K562 (cell line): Measurements from ENCODE around the gene MVP. TPM values are rescaled to one million over a fixed set of nuclear protein-coding genes. Genes with fewer than 3 reads are reported as not detected.

Source experiments
- ATF1 ChIP-seq, 2 experiments: fragments of 450-650 bp in 1 of 2; IDR thresholded peaks; 2 replicates each; pipeline ENCODE4 v1.6.1; 2016; ENCODE audit warnings: missing compliant biosample characterization in 1 of 2, missing genetic modification characterization in 1 of 2
- CREM ChIP-seq: IDR thresholded peaks from 2 replicates; pipeline ENCODE4 v1.6.1; 2014; ENCODE audit warnings: antibody characterized with exemption, low read depth
- KLF1 ChIP-seq: fragments of 450-650 bp; IDR thresholded peaks from 2 replicates; pipeline ENCODE4 v1.6.1; 2016; ENCODE audit warnings: missing genetic modification characterization, missing compliant biosample characterization
- PHF21A ChIP-seq: fragments of 450-650 bp; IDR thresholded peaks from 2 replicates; pipeline ENCODE4 v1.6.1; 2017; ENCODE audit warnings: low read depth, borderline replicate concordance
- SMC3 ChIP-seq: conservative IDR thresholded peaks from 2 replicates; pipeline ENCODE4 v1.6.1; 2011; ENCODE audit warnings: low read depth, low read length, improper control_type of control experiment; ENCODE audit not compliant: insufficient read depth
- SREBF2 ChIP-seq: sonication (generic); formaldehyde crosslinking; IDR thresholded peaks from 2 replicates; pipeline ENCODE4 v1.4.0; 2020; ENCODE audit warnings: mild to moderate bottlenecking, missing genetic modification reagents
- ZBED1 ChIP-seq: IDR thresholded peaks from 2 replicates; pipeline ENCODE4 v1.6.1; 2014
- ZC3H8 ChIP-seq: fragments of 450-650 bp; IDR thresholded peaks from 2 replicates; pipeline ENCODE4 v1.6.1; 2017
- ZNF146 ChIP-seq: IDR thresholded peaks from one replicate; pipeline ENCODE4 v1.6.1; 2018; ENCODE audit warnings: missing compliant biosample characterization; ENCODE audit not compliant: unreplicated experiment
- ZNF561 ChIP-seq: fragments of 450-650 bp; formaldehyde crosslinking; conservative IDR thresholded peaks from 2 replicates; pipeline ENCODE4 v1.4.0; 2020; ENCODE audit warnings: mild to moderate bottlenecking, moderate library complexity
- ZNF76 ChIP-seq: fragments of 250-450 bp; sonication (Bioruptor Pico); IDR thresholded peaks from 2 replicates; pipeline ENCODE4 v1.4.0; 2020; ENCODE audit warnings: mild to moderate bottlenecking, moderate library complexity, borderline replicate concordance
- polyA plus RNA-seq, 8 experiments: library from polyadenylated mRNA; depleted of rRNA in 4 of 8; stranded (reverse) in 5 of 8; unstranded in 3 of 8; fragments of >200 nt; fragmentation: Nextera tagmentation in 2 of 8; fragmentation: Illumina TruSeq in 1 of 8; extraction: Ambion mirVana in 2 of 8; extraction: Trizol in 1 of 8; gene quantifications; 2 replicates each; pipeline versions ENCODE4 v1.2.1 to v1.2.3, GENCODE V29; 2011 to 2014; ENCODE audit warnings: inconsistent platforms in 1 of 8, missing spikeins in 1 of 8
- total RNA-seq, 7 experiments: library from RNA; depleted of rRNA in 6 of 7; stranded (reverse); fragments of >200 nt in 6 of 7; fragmentation: Illumina TruSeq in 2 of 7; extraction: Trizol in 2 of 7; gene quantifications; 2 replicates each; pipeline versions ENCODE4 v1.2.1 to v1.2.3, GENCODE V29; 2011 to 2021; ENCODE audit warnings: low replicate concordance in 1 of 7
- TF ChIP-seq, protein P1 (sequence below), 2 experiments: fragments of 450-650 bp; formaldehyde crosslinking in 1 of 2; IDR thresholded peaks; 2 replicates each; pipeline versions ENCODE4 v1.4.0 to v1.6.1; 2014 to 2020; ENCODE audit warnings: mild to moderate bottlenecking in 2 of 2, borderline replicate concordance in 1 of 2, low read depth in 1 of 2
- TF ChIP-seq, protein P2 (sequence below): IDR thresholded peaks from 2 replicates; pipeline ENCODE4 v1.6.1; 2016; ENCODE audit warnings: missing genetic modification characterization, missing compliant biosample characterization

MVP gene
- total and polyA plus RNA-seq, 9 of the 15 experiments (the other 6 are each of a cell fraction or from before 2014, with no cell fraction given), result 0.39 to 1.9 (median 0.76) TPM; not detected in 2

DNA sequence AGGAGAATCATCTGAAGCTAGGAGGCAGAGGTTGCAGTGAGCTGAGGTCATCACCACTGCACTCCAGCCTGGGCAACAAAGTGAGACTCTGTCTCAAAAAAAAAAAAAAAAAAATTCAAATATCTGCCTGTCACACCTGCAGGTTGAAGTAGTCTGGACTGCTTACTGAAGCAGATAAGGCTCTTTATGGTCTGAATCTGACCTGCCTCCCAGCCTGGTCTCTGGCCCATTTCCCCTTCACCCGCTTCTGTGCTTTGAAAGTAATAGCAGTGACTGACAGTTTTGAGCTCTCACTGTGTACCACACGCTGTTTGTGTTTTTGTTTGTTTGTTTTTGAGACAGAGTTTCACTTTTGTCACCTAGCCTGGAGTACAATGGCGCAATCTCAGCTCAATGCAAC is 73.3 kb downstream of the MVP start (continued):
- TF ChIP-seq, protein P1, sequence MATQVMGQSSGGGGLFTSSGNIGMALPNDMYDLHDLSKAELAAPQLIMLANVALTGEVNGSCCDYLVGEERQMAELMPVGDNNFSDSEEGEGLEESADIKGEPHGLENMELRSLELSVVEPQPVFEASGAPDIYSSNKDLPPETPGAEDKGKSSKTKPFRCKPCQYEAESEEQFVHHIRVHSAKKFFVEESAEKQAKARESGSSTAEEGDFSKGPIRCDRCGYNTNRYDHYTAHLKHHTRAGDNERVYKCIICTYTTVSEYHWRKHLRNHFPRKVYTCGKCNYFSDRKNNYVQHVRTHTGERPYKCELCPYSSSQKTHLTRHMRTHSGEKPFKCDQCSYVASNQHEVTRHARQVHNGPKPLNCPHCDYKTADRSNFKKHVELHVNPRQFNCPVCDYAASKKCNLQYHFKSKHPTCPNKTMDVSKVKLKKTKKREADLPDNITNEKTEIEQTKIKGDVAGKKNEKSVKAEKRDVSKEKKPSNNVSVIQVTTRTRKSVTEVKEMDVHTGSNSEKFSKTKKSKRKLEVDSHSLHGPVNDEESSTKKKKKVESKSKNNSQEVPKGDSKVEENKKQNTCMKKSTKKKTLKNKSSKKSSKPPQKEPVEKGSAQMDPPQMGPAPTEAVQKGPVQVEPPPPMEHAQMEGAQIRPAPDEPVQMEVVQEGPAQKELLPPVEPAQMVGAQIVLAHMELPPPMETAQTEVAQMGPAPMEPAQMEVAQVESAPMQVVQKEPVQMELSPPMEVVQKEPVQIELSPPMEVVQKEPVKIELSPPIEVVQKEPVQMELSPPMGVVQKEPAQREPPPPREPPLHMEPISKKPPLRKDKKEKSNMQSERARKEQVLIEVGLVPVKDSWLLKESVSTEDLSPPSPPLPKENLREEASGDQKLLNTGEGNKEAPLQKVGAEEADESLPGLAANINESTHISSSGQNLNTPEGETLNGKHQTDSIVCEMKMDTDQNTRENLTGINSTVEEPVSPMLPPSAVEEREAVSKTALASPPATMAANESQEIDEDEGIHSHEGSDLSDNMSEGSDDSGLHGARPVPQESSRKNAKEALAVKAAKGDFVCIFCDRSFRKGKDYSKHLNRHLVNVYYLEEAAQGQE (IDR thresholded peaks at IDR 0.05; ENCODE audit: borderline replicate concordance), result no peak
- TF ChIP-seq, protein P1 (CRISPR knock-in tag; IDR thresholded peaks at IDR 0.05; ENCODE audit: low read depth), result no peak
- TF ChIP-seq PHF21A (no peak), ZC3H8 (no peak), CREM (0 out of 2 replicates have a peak, but pooled peaks have one; percentile 14), KLF1 (tag) (no peak), ZNF146 (no peak), SMC3 (no peak), SREBF2 (CRISPR knock-in tag) (no peak), ZNF76 (CRISPR knock-in tag) (no peak), ZBED1 (no peak), ZNF561 (CRISPR knock-in tag) (no peak), ATF1 (CRISPR knock-in tag; IDR thresholded peaks at IDR 0.05) (no peak), ATF1 (tag; IDR thresholded peaks at IDR 0.05) (no peak)
- TF ChIP-seq, protein P2, sequence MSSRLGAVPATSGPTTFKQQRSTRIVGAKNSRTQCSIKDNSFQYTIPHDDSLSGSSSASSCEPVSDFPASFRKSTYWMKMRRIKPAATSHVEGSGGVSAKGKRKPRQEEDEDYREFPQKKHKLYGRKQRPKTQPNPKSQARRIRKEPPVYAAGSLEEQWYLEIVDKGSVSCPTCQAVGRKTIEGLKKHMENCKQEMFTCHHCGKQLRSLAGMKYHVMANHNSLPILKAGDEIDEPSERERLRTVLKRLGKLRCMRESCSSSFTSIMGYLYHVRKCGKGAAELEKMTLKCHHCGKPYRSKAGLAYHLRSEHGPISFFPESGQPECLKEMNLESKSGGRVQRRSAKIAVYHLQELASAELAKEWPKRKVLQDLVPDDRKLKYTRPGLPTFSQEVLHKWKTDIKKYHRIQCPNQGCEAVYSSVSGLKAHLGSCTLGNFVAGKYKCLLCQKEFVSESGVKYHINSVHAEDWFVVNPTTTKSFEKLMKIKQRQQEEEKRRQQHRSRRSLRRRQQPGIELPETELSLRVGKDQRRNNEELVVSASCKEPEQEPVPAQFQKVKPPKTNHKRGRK (tag), result no peak
